Measurements from ENCODE around the gene CCDC121.
"Not testable (repeated sequence)": the region's sequence is repeated elsewhere in the genome, so short reads cannot be mapped to it uniquely, and the experiment has no call there.

CCDC121 gene

DNA sequence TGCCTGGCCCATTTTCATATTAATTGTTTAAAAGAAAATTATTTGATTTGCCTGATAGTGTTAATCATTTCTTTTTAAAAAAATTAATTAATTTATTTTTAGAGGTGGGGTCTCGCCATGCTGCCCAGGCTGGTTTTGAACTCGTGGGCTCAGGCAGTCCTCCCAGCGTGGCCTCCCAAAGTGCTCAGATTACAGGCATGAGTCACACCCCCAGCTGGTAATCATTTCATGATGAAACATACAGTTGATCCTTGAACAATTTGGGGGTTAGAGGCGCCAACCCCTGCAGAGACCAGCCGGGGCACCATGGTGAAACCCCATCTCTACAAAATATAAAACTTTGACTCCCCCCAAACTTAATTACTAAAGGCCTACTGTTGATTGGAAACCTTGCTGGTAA lies 8.0 kb upstream of the CCDC121 start:
- DNase-seq (ENCODE audit: low read depth in 2 of 2): no peak

DNA sequence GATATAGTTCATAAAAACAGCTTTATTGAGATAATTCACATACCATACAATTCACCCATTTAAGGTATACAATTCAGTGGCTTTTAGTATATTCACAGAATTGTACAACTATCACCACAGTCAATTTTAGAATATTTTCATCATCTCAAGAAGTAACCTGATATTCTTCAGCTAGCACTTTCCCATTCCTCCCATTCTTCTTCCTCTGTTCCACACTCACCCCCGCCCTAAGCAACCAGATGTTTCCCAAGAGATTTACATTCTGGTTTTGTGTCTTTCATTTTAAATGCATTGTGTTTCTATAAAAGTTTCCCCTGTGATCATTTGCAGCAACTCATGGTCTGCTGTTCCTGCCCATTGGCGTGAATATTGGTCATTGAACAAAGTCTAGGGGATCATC lies 5.5 kb upstream of the CCDC121 start:
- DNase-seq (ENCODE audit: low read depth in 2 of 2): no peak

DNA sequence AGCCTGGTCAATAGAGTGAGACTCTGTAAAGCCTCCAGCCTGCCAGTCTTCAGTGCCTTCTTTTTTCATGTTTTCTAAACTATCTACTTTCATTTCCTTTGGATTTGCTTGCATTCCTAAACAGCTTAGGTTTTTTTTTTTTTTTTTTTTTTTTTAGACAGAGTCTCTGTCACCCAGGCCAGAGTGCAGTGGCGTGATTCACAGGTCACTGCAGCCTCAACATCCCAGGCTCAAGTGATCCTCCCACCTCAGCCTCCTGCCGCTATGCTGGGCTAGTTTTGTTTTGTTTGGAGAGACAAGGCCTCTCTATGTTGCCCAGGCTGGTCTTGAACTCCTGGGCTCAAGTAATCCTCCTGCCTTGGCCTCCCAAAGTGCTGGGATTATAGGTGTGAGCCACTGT lies 1.4 kb upstream of the CCDC121 start:
- not testable (repeated sequence) for DNase-seq (ENCODE audit: low read depth in 2 of 2)

DNA sequence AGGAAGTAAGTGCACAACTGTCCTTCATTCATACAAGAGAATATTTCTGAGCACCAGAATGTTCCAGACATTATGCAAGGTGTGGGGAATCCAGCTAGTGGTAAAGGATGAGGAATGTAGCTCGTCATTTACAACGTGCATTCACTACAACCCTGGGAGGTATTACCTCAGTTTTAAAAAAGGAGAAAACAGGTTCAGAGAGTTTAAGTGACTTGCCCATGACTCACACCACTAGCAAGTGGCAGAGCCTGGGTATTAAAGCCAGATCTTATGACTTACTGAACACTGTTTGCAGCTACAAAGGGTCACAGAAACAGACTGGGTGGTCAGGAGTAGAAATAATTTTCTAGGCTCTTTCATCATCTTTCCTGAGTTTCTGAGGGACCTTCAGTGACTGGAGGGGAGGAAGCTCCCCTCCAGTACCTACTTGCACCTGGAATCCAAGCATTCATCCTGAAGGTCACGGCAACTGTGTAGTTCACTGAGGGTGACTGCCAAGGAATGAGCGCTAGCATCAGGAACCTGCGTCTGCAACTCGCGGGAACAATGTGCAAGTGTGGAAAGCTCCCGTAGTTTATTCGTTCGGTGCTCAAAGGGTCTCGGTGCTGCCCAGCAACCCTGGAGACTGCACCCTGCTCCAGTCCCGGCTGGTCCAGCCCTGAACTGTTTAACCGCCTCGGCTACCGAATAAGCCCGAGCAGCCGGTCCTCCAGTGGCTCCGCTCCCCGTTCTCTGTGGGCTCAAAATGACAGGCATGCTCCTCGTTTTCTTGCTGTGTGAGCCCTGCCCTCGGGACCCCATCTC lies 647 bp downstream of the CCDC121 start:
- DNase-seq (ENCODE audit: low read depth in 2 of 2): no peak

DNA sequence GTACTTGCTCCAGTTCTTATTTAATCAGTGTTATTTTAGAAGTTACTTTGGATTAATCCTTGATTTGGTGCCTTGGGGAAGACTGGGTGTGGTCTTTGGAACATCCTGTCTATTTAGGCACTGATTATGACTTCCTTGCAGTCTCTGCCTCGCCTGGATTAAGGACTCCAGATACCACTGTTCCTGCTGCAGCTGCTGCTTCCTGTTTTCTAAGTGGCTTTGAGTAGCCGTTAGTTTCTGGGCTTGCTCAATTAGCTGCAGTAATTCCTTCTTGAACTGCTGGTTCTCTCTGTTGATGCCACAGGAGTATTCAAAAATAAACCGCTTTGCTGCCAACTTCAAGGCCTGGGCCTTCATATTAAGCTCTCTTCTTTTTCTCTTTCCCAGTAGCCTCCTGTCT lies 1.9 kb downstream of the CCDC121 start:
- not testable (repeated sequence) for DNase-seq (ENCODE audit: low read depth in 2 of 2)

DNA sequence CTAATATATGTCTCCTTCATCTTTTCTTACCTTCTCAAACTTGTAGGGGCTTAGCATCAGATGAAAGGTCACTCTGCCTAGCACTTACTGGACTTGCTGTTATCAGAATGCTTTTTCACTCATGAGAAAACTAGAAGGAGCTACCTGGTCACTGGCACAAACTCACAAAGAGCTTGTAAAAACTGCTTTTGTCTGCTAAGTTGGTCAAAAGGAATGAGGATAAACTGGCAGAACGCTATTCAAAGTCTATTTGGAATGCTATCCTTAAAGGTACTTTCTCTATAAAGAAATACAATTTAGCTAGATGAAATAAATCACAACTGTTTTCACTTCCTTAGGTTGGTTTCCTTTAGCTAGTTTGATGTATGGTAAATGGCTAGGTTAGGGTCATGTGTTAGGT lies 2.5 kb downstream of the CCDC121 start:
- DNase-seq (ENCODE audit: low read depth in 2 of 2): not testable (repeated sequence)

DNA sequence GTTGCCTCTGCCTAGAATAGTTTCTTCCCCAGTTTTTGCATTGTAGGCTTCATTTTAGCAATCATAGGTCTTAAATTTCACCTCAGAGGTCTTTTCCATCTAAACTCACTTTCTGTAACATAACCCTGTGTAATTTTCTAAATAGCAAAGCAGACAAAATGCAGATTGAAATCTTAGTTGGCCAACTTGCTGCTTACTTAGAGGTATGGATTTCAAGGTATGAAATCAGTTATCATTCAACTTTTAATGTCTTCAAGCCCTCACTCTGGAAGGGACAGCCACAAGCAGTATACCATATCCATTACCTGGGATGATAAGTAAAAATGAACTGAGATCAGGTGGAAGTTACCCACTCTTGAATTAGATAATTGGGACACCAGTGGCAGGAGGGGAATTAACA lies 3.9 kb downstream of the CCDC121 start:
- no peak for DNase-seq (ENCODE audit: low read depth in 2 of 2)

DNA sequence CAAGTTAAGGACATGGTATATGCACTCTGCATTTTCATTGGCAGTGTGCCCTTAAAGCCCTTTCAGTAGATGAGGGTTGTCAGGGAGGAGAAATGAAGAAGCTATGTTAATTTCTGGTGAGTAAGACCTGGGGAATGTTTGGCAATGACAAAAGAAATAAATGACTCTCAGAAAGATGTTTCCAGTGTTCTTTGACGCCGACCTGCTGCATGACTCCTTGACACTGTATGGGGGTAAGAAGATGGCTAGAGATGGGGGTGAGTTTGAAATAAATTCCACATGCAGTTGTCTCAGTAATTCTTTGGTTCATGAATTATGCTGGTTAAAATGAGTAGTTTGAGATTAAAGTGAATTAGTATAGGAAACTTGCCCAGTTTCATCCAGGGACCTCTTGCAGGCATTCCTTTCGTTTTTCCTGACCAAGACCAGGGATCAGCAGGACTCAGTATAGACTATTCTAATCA lies 5.9 kb downstream of the CCDC121 start:
- DNase-seq (ENCODE audit: low read depth in 2 of 2): no peak

DNA sequence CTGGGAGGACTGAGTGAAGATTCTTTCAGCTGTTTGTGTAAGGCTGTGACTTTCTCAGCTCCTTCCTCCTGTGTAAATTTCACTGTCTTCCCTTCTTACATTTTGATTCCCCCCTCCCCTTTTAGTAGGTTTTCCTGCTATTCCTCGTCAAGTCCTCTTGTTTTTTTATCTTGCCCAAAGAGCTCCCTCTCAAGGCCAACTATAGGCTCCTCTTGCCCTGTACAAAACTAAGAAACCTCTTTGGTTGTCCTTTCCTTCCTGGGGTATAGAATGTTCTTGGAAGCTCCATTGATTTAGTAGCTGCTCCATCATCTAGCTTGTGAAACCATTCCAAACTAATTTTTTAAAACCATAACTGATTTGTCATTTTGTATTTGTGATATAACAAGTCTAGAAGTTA lies 7.3 kb downstream of the CCDC121 start:
- DNase-seq (ENCODE audit: low read depth in 2 of 2): no peak

DNA sequence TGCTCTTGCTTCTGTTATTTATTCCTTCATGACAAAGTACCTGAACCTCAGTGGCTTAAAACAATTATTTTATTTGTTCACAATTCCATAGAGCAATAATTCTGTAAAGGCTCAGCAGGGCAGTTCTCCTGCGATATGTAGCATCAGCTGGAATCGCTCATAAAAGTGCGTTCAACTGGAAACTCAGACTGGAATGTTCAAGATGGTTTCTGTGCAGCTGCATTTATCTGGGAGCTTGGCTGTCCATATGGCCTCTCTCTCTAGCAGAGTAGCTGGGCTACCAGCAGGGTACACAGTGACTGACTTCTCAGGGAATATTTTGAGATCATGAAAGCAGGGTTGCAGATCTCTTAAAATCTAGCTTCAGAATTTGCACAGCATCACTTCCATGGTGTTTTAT lies 13.5 kb downstream of the CCDC121 start:
- no peak for DNase-seq (ENCODE audit: low read depth in 2 of 2)

DNA sequence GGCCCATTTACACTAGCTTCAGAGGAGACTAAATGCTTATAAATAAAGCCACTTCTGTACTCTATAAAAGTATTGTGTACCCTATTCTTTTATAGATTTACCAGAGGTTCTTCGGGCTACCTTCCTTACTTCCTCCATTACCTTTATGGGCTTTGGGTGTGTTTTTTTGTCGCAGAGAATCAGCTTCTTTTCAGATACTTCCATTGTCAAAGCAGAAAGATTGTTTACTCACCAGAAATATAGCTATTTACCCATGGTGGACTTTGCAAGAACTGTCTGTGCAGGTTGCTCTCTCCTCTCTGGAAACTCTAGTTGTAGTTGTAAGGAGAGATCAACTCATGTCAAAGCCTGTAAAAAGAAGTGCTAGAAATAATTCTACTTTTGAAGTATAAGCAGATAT lies 14.8 kb downstream of the CCDC121 start:
- DNase-seq (ENCODE audit: low read depth in 2 of 2): no peak

DNA sequence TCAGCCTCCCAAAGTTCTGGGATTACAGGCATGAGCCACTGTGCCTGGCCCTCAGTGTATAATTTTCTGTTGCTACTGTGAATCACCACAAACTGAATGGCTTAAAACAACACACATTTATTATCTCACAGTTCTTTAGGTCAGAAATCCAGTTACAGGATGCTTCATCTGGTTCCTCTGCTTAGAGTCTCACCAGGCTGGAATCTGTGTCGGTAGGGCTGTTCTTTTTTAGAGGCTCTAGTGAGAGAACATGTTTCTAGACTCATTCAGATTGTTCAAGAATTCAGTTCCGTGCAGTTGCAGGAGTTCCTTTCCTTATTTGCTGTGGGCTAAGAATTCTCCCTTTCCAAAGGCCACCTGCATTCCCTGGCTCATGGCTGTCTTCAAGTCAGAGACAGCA lies 22.2 kb downstream of the CCDC121 start:
- no peak for DNase-seq (ENCODE audit: low read depth in 2 of 2)

DNA sequence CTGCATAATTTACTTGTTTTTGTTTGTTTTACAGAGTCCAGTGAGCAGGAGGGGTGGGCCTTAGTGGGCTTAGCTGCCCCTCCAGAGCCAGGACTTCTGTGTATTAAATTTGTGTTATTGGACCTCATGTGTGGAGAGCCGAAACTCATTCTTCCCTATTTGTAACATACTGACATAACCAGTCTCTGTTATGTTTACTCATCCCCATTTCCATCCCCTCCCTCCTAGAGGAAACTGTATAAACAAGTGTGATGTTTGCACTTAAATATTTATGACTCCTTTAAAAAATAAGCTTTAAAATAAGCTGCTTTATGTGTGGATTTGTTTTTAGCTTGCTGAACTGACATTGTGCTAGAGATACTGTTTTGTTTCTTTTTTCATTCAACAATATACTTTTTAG lies 32.2 kb downstream of the CCDC121 start:
- no peak for DNase-seq (ENCODE audit: low read depth in 2 of 2)

DNA sequence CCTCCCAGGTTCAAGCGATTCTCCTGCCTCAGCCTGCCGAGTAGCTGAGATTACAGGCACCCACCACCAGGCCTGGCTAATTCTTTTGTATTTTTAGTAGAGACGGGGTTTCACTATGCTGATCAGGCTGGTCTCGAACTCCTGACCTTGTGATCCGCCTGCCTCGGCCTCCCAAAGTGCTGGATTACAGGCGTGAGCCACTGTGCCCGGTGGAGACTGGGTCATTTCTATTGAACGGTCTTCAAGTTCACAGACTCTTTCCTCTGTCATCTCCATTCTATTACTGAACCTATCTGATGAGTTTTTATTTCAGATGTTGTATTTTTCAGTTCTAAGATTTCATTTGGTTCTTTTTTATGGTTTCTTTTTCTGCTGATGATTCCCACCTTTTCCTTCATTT lies 33.4 kb downstream of the CCDC121 start:
- DNase-seq (ENCODE audit: low read depth in 2 of 2): not testable (repeated sequence)

DNA sequence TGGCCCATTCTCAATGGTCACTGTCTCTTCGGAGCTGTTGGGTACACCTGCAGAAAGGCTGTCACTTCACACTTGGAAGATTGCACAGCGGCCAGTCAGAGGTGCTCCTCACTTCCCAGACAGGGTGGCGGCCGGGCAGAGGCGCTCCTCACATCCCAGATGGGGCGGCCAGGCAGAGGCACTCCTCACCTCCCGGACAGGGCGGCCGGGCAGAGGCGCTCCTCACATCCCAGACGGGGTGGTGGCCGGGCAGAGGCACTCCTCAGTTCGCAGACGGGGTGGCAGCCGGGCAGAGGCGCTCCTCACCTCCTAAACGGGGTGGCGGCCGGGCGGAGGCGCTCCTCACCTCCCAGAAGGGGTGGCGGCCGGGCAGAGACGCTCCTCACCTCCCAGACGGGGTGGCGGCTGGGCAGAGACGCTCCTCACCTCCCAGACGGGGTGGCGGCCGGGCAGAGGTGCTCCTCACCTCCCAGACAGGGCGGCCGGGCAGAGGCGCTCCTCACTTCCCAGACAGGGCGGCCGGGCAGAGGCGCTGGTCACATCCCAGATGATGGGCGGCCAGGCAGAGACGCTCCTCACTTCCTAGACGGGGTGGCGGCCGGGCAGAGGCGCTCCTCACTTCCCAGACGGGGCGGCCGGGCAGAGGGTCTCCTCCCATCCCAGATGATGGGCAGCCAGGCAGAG lies 34.6 kb downstream of the CCDC121 start:
- DNase-seq (ENCODE audit: low read depth in 2 of 2): not testable (repeated sequence)

DNA sequence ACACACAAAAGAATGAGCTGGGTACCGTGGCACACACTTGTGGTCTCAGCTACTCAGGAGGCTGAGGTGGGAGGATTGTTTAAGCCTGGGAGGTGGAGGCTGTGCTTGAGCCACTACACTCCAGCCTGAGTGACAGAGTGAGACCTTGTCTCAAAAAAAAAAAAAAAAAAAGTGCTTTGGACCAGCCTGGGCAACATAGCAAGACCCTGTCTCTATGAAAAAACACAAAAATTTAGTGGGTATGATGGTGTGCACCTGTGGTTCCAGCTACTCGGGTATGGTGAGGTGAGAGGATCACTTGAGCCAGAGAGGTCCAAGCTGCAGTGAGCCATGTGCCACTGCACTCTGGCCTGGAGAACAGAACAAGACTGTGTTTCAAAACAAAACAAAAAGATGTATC lies 35.6 kb downstream of the CCDC121 start:
- DNase-seq (ENCODE audit: low read depth in 2 of 2): no peak

DNA sequence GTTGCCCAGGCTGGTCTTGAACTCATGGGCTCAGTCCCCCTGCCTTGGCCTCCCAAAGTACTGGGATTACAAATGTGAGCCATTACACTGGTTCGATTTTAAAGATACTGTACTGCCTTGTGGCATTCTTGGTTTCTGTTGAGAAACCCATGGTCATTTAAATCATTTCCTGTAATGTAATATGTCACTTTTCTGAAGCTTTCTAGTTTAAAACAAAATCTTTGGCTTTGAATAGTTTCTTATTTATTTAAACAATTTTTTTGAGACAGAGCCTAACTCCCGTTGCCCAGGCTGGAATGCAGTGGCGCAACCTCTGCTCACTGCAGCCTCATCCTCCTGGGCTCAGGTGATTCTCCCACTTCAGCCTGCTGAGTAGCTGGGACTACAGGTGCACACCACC lies 37.1 kb downstream of the CCDC121 start:
- no peak for DNase-seq (ENCODE audit: low read depth in 2 of 2)

DNA sequence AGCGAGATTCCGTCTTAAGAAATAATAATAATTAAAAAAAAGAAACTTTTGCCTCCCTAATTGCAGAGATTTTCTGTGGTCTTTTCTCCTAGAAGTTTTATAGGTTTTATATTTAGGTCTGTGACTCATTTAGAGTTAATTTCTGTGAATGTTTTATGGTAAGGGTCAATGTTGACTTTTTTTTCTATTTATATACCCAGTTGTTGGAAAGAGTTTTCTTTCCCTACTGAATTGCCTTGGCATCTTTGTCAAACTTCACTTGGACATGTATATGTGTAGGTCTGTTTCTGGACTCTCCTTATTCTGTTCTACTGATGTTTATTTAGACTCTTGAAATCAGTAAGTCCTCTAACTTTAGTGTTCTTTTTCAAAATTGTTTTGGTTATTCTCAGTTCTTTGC lies 40.5 kb downstream of the CCDC121 start:
- DNase-seq (ENCODE audit: low read depth in 2 of 2): no peak

DNA sequence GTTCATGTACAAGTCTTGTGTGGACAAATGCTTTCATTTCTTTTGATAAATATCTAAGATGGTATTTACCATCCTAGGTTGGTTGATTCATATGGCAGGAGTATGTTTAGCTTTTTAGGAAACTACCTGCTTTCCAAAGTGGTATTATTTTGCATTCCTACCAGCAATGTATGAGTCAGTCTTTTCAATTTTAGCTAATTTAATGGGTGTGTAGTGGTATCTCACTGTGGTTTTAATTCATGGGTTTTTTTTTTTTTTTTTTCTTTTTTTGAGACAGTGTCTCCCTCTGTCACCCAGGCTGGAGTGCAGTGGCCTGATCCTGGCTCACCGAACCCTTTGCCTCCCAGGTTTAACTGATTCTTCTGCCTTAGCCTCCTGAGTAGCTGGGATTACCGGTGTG lies 41.8 kb downstream of the CCDC121 start:
- DNase-seq (ENCODE audit: low read depth in 2 of 2): no peak

DNA sequence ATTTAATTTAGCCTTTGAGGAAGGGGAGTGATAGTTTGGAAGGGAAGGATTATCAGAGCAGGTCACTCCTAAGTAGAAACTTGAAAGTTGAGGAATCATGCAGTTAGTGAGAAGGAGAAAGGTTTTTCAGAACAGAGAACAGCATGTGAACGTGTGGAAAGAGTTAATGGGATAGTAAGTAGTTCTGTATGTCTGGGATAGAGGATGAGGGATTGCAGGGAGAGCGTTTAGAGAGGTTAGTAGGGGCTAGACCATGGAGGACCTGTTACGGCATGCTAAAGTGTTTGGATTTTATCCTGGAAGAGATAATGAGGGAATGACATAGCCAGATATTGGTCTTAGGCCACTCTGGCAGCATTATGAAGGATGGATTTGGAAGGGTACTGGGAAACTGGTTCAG lies 44.2 kb downstream of the CCDC121 start:
- no peak for DNase-seq (ENCODE audit: low read depth in 2 of 2)

DNA sequence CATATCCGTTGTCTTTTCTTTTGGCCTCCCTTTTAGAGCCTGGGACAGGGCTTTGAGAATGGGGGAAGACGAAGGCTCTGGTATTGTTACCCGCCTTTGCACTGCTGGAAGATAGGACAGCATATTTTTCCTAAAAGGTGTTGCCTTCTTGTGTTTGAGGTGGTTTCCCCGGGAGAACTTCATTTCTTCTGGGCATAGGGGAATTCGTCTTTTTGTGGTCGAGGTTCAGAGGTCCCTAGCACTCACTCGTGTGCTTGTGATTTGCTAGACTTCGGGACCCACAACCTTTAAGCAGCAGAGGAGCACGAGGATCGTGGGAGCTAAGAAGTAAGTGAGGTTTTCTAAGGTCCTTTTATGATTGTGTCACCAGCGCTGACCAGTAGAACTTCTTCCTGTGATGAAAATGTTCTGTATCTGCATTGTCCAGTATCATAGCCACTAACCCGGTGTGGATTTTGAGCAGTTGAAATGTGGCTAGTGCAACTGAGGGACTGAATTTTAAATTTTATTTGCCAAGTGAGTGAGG lies 45.4 kb downstream of the CCDC121 start:
- DNase-seq (ENCODE audit: low read depth in 2 of 2): no peak

DNA sequence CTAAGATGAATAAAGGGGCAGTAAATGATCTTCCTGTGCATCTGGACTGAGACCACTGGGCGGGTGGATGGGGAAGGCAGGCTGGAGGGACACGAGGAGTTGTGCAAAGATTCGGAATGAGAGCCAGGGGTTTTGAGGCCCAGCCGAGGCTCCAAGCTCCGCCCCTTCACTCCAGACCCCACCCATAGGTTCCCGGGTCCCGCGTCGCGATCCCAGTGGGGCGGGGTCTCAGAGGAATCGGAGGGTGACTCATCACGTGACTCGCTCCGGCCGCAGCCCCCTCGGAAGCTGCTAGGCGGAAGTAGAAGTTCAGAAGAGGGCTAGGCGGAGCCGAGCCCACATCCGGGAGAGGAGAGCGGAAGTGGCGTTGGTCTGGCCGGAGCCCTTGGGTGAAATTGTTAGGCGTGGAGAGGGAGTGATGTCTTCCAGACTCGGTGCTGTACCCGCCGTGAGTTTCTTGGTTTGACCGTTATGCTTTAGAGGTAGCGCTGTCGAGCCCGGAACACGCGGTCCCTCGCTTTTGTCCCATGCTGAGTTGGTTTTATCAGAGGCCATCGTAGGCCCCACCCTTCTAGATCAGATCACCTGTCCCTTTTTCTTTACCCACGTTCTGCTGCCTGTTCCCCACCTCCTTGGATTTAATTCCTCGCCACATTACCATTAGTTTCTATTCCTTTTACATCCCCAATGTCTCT lies 46.0 kb downstream of the CCDC121 start, which contains the start of gene ZNF512:
ZNF512 (plus strand) TSS at position 348 of the 695 bp plus-strand sequence; CDS start at position 419, 71 bp downstream.
- peak; percentile 72 to 80 for DNase-seq (ENCODE audit: low read depth in 2 of 2)

All from stimulated activated CD8-positive, alpha-beta memory T cell treated with anti-CD3 and anti-CD28 coated beads, Interleukin-2, amount 100 ng/mL, for 48 hours (primary cell).